Endodermal cell (in vitro differentiated cells): Measurements from ENCODE around the gene ARID3C. TPM values are rescaled to one million over a fixed set of nuclear protein-coding genes. Genes with fewer than 3 reads are reported as not detected.
A peak's percentile ranks its signal among the peaks of the same experiment; 100 is the strongest.

ENCODE experiments used
- DNase-seq: peaks from one replicate; pipeline ENCODE4 v3.0.0-alpha.2; 2017
- H3K27ac ChIP-seq: 2 replicates; pipeline ENCODE4 v1.5.1; 2013; ENCODE audit warnings: mild to moderate bottlenecking, low read depth, low read length, moderate library complexity
- H3K27me3 ChIP-seq: 2 replicates; pipeline ENCODE4 v1.6.1; 2013; ENCODE audit warnings: mild to moderate bottlenecking, low read length, moderate library complexity; ENCODE audit not compliant: insufficient read depth, control insufficient read depth, poor library complexity, severe bottlenecking
- H3K36me3 ChIP-seq: 2 replicates; pipeline ENCODE4 v1.7.0; 2013; ENCODE audit warnings: mild to moderate bottlenecking, low read length, moderate library complexity; ENCODE audit not compliant: control insufficient read depth, insufficient read depth
- H3K4me1 ChIP-seq: one replicate; pipeline ENCODE4 v1.7.0; 2013; ENCODE audit warnings: low read length; ENCODE audit not compliant: control insufficient read depth, insufficient read depth
- H3K4me3 ChIP-seq: 2 replicates; pipeline ENCODE4 v1.5.1; 2013; ENCODE audit warnings: mild to moderate bottlenecking, low read length, moderate library complexity
- H3K9ac ChIP-seq: 2 replicates; pipeline ENCODE4 v1.6.1; 2013; ENCODE audit warnings: mild to moderate bottlenecking, low read length, moderate library complexity; ENCODE audit not compliant: poor library complexity, severe bottlenecking; ENCODE audit errors: extremely low read depth
- H3K9me3 ChIP-seq: 2 replicates; pipeline ENCODE4 v1.6.1; 2013; ENCODE audit warnings: mild to moderate bottlenecking, low read length, moderate library complexity; ENCODE audit not compliant: control insufficient read depth
- H3K27ac Mint-ChIP-seq: 2 replicates; pipeline ENCODE4 v1.8.0; 2020; ENCODE audit warnings: mixed read lengths
- H3K27me3 Mint-ChIP-seq: 2 replicates; pipeline ENCODE4 v1.8.0; 2021; ENCODE audit warnings: mild to moderate bottlenecking, mixed read lengths; ENCODE audit not compliant: insufficient read depth
- H3K36me3 Mint-ChIP-seq: 2 replicates; pipeline ENCODE4 v1.8.0; 2020; ENCODE audit warnings: low read depth, mixed read lengths
- H3K4me1 Mint-ChIP-seq: 2 replicates; pipeline ENCODE4 v1.8.0; 2020; ENCODE audit warnings: mixed read lengths
- H3K4me3 Mint-ChIP-seq: 2 replicates; pipeline ENCODE4 v1.8.0; 2020; ENCODE audit warnings: mild to moderate bottlenecking, moderate library complexity, mixed read lengths
- H3K9me3 Mint-ChIP-seq: 2 replicates; pipeline ENCODE4 v1.8.0; 2020; ENCODE audit warnings: mild to moderate bottlenecking, mixed read lengths
- WGBS, 2 experiments: methylation state at CpG; one replicate each; pipeline versions ENCODE4 v1.1.5 to v1.1.7; 2013; ENCODE audit warnings: missing lambda C conversion rate in 2 of 2, mixed read lengths in 1 of 2; ENCODE audit not compliant: insufficient coverage in 1 of 2, insufficient read length in 1 of 2; 5-methylcytosine and 5-hydroxymethylcytosine counted together
- total RNA-seq, 2 donors: library from RNA; stranded (reverse); fragmentation: NEBNext Ultra II Directional in 1 of 2; extraction: Animal tissue kit (Norgen Biotek cat#: 25700) in 1 of 2; gene quantifications; 2 replicates in 1 of 2; 3 replicates in 1 of 2; pipeline ENCODE4 v1.2.1, GENCODE V29; 2021
- TF ChIP-seq, protein P1 (sequence below): fragments of 200-600 bp; sonication (generic); conservative IDR thresholded peaks from 2 replicates; pipeline ENCODE4 v1.5.0; 2021; ENCODE audit warnings: antibody characterized with exemption, mild to moderate bottlenecking

The ARID3C gene
- total RNA-seq, 2 donors from 2014 or later = 0.31 to 0.80 TPM

DNA sequence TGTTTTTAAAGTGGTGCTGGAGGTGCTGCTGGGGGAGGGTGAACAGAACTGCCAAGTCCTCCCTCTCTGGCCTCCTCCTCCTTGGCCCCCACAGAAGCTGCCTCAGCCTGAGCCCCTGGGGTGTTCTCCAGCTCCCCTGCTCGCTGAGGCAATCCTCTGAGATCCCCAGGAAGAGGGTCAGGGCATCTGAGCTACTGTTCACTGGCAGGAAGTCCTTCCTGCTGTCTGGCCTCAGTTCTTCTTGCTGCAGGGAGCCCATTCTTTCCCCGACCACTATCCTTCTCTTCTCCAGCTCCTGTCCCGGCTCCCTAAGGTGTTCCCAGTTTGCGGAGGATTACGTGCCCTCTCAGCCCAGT is 49.1 kb downstream of the ARID3C start:
- H3K4me3 ChIP-seq = no peak overlapping the region
- Mint-ChIP-seq H3K36me3 (no peaks in the 10 kb centered on the region), H3K27ac (no peak overlapping the region), H3K27me3 (peaks cover 89% of the 10 kb centered on the region), H3K9me3 (no peaks in the 10 kb centered on the region), H3K4me1 (peaks cover 24% of the 10 kb centered on the region), H3K4me3 (no peak overlapping the region)
- no peak for DNase-seq
- WGBS, 2 experiments = 49 to 70% methylated on average over 3 to 5 of the region's 5 CpGs
- H3K27ac ChIP-seq = peak overlapping the region; percentile 99
- H3K27me3 ChIP-seq = peaks cover 62% of the 10 kb centered on the region
- TF ChIP-seq, protein P1, sequence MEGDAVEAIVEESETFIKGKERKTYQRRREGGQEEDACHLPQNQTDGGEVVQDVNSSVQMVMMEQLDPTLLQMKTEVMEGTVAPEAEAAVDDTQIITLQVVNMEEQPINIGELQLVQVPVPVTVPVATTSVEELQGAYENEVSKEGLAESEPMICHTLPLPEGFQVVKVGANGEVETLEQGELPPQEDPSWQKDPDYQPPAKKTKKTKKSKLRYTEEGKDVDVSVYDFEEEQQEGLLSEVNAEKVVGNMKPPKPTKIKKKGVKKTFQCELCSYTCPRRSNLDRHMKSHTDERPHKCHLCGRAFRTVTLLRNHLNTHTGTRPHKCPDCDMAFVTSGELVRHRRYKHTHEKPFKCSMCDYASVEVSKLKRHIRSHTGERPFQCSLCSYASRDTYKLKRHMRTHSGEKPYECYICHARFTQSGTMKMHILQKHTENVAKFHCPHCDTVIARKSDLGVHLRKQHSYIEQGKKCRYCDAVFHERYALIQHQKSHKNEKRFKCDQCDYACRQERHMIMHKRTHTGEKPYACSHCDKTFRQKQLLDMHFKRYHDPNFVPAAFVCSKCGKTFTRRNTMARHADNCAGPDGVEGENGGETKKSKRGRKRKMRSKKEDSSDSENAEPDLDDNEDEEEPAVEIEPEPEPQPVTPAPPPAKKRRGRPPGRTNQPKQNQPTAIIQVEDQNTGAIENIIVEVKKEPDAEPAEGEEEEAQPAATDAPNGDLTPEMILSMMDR = no peak
- peaks cover 8% of the 10 kb centered on the region for H3K4me1 ChIP-seq
- no peak overlapping the region for H3K9ac ChIP-seq
- H3K9me3 ChIP-seq = no peaks in the 10 kb centered on the region
- H3K36me3 ChIP-seq = no peaks in the 10 kb centered on the region

DNA sequence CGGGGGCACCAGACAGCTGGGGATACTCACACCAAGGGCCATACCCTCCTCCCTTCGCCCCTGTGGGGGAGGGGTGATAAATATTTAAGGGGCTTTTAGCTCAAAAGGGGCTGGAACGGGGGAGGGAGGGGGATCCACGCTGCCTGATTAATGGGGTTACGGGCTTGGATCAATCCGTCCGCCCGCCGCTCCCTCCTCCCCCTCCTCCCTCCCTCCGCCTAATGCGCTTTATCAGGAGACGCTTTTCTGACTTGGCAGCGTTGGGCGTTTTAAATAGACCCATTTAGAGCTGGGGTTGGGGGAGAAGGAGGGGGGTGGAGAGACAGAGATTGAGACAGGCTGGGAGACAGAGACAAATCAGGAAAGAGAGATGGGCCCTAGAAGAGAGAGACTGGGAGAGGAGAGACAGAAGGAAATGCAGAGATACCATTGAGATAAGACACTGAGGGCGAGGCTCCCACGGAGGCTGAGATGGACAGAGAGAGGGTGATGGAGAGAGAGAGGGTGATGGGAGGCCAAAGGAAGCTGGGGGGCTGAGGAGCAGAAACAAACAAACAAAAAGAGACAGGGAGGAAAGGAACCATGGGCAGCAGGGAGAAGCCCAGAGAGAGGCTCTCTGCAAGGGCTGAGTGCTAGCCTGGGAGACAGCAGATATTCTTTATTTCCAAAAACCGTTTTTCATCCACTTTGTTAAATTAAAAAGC is 49.6 kb downstream of the ARID3C start:
- no peaks in the 10 kb centered on the region for H3K36me3 ChIP-seq
- Mint-ChIP-seq H3K9me3 (no peaks in the 10 kb centered on the region), H3K4me1 (peaks cover 24% of the 10 kb centered on the region), H3K36me3 (no peaks in the 10 kb centered on the region), H3K27ac (no peak overlapping the region), H3K4me3 (peak overlapping the region; percentile 56), H3K27me3 (peaks cover 84% of the 10 kb centered on the region)
- H3K27me3 ChIP-seq = peaks cover 57% of the 10 kb centered on the region
- H3K9ac ChIP-seq = no peak overlapping the region
- no peak overlapping the region for H3K4me3 ChIP-seq
- no peaks in the 10 kb centered on the region for H3K9me3 ChIP-seq
- peak overlapping the region; percentile 99 for H3K27ac ChIP-seq
- H3K4me1 ChIP-seq = peaks cover 8% of the 10 kb centered on the region
- TF ChIP-seq, protein P1 = no peak
- no peak for DNase-seq
- 10 to 15% methylated on average over 2 to 15 of the region's 17 CpGs for WGBS, 2 experiments

DNA sequence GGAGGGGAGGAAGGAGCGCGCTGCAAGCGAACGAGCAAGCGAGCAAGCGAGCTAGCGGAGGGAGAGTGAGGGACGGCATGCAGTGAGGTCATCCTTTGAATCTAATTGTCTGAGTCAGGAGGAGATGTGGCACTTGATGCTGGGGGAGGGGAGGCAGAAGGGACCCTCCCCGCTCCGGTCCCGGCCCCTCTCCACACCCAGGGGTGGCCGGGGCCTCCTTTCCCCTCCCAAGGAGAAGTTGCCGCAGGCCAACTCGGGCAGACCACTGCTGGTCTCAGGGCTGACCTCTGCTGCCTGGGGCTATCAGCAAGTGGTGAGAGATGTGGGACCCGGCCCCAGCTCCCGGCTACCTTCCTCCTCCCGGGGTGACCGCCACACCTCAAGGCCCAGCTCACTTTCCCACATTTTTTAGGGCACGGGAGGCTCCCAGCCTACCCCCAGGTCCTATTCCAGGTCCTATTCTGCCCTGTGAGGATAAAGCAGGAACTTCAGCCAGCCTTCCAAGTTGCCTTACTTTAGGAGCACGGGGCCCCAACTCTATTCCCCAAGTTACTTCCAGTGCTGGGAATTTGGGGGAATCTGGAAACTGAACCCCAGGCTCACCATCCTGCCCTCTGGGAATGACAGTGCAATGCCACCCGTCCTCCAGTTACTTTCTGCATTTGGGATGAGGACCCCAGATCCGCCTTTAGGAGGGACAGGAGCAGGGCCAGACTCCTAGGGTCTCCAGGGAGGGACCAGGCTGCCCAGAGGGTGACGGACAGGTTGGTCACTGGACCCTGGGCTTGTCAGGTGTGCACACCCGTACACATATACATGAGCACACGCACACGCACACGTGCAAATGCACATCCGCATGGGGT is 50.4 kb downstream of the ARID3C start:
- Histone ChIP-seq H3K4me1 (peaks cover 8% of the 10 kb centered on the region), H3K27me3 (peaks cover 52% of the 10 kb centered on the region), H3K9ac (no peak overlapping the region), H3K9me3 (no peaks in the 10 kb centered on the region), H3K36me3 (no peaks in the 10 kb centered on the region), H3K4me3 (peak overlapping the region; percentile 53), H3K27ac (peak overlapping the region; percentile 99)
- no peaks in the 10 kb centered on the region for H3K36me3 Mint-ChIP-seq
- peaks cover 24% of the 10 kb centered on the region for H3K4me1 Mint-ChIP-seq
- peak; percentile 86 for DNase-seq
- H3K27me3 Mint-ChIP-seq = peaks cover 76% of the 10 kb centered on the region
- WGBS, 2 experiments = 10 to 13% methylated on average over 12 to 28 of the region's 28 CpGs
- no peaks in the 10 kb centered on the region for H3K9me3 Mint-ChIP-seq
- peak overlapping the region; percentile 56 for H3K4me3 Mint-ChIP-seq
- no peak overlapping the region for H3K27ac Mint-ChIP-seq
- TF ChIP-seq, protein P1 = no peak
